CD4-positive, alpha-beta T cell treated with Interleukin-4 for 1 hour (primary cell): ENCODE measurements around the gene STXBP6.
"Not testable (repeated sequence)": the region's sequence is repeated elsewhere in the genome, so short reads cannot be mapped to it uniquely, and the experiment has no call there.

ENCODE experiments used
- DNase-seq, 2 donors: peaks; one replicate each; pipeline ENCODE4 v3.0.0-alpha.2; 2020 to 2022

The STXBP6 gene

DNA sequence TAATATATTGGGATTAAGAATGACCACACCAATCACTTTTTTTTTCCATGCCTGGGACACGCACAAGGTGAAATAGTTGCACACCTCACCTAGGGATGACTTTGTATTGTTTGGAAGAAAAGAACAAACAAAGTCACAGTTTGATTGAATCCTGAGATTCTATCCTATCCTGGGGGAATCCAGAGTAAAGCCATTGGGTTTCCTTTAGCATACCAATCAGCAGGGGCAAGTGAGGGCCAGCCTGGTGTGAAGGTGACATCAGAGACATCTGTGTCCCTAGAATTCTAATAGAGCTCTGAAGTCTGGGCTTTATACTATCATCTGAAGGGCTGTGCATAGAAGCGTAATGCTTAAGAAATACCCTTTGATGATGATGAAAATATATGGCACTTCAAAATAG is 199.9 kb downstream of the STXBP6 start:
- no peak for DNase-seq

GRCh38 chr14:24849471-24849870 is 200.5 kb downstream of the STXBP6 start:
- DNase-seq, result no peak

DNA sequence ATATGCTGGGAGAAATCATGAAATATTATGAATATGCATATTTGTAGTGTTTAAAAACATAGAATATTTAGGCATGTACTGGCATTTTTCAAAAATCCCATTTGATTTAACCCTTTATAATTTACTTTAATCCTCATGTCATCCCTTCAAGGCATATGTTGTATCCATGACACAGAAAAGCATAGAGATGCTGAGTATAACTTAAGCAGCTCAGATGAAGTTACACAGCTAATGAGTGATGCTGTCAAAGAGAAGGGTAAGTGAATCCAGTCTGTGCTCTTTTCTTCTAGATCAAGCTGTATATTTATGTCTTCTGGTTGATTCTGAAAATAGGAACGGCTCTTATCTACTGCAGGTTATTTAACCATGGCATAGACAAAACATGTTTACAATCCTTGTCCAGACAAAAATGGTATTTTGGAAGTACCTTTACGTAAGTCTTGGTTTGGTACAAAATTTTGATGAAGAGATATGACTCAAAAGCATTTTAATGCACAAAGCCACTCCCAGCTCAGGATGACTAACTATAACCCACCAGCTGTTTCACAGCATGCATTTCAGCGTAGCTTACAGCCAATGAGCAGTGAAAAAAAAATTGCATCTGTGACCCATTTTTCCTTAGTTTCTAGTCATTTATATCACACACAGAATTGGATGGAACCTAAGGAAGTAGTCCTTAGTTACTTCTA is 201.7 kb downstream of the STXBP6 start:
- DNase-seq, result no peak

GRCh38 chr14:24847568-24848095 is 202.3 kb downstream of the STXBP6 start:
- no peak for DNase-seq

DNA sequence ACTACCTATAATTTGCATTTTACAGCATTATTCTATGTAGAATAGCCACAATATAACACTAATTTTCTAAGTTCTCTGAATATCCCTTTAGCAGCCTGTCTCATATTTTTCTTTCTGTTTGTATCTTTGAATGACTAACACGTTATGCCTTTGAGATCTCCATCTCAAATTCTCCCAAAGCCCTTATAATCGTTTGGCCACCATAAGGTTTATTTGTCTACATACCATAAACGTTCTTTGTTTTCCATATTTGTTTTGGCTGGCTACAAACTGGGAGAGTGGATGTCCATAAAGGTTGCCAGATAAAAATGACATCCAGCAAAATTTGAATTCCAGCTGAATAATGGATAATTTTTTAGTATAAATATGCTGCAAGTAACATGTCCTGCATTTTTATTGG is 203.7 kb downstream of the STXBP6 start:
- DNase-seq, result no peak

DNA sequence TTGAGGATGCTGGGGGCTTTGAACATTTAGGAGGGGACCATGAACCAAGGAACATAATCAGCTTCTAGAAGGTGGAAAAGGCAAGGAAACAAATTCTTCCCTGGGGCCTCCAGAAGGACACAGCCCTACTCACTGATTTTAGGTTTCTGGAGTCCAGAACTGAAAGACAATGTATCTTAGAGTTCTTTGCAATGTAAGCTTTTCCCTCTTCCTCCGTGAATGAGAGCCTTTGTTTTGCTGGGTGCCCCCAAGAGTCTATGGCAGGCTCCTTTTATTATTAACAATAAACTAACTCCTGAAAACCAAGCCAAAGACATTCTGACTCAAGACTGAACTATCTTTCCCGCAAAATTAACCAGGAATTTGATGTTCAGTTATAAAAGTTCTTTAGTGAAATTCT is 204.1 kb downstream of the STXBP6 start:
- no peak for DNase-seq

DNA sequence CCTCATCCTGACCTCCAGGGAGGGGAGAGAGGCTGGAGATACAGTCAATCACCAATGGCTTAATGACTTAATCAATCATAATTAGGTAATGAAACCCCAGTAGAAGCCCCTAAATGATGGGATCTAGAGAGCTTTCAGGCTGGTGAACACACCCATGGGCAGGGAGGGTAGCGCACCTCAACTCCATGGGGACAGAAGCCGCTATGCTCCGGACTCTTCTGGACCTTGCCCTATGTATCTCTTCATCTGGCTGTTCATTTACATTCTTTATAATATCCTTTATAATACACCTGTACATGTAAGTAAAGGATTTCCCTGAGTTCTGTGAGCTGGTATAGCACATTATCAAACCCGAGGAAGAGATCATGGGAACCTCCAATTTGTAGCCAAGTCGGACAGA is 205.9 kb downstream of the STXBP6 start:
- DNase-seq, result no peak

GRCh38 chr14:24843494-24843893 is 206.5 kb downstream of the STXBP6 start:
- DNase-seq, result no peak

- DNase-seq, result no peak
Measured at GRCh38 chr14:24840204-24840893, 209.6 kb downstream of the STXBP6 start.

DNA sequence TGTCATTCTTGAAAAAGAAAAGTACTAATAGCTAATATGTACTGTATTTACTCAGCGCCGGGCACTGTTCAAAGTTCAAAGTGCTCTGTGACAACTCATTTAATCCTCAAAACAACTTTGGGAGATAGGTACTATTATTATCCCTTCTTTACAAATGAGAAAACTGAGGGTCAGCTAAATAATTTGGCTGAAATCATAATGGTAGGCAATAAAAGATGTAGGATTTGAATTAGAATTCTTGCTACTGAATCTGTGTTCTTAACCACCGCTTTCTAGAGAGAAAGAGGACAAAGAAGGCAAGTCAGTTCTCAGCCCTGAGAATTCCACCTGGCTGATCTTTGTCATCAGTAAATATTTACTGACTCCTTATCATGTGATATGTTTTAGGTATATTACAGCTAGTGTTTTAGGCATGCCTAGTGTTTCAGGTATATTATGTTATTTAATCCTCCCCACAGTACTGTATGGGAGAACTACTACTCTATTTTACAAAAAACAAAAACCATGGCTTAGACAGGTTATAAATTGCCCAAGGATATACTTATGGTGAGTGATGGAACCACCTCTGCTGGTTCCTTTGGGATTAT is 210.2 kb downstream of the STXBP6 start:
- DNase-seq, result no peak

- no peak for DNase-seq
Measured at GRCh38 chr14:24838945-24839616, 210.9 kb downstream of the STXBP6 start.

GRCh38 chr14:24837280-24838046 is 212.5 kb downstream of the STXBP6 start:
- no peak for DNase-seq

DNA sequence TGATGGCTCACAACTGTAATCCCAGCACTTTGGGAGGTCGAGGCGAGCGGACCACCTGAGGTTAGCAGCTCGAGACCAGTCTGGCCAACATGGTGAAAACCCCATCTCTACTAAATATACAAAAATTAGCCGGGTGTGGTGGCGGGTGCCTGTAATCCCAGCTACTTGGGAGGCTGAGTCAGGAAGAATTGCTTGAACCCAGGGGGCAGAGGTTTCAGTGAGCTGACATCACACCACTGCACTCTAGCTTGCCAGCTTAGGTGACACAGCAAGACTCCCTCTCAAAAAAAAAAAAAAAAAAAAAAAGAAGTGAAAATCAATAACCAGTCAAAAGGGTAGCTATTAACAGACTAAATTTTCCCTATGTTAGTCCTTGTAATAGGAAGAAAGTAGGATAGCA is 213.6 kb downstream of the STXBP6 start:
- DNase-seq, result not testable (repeated sequence)

DNA sequence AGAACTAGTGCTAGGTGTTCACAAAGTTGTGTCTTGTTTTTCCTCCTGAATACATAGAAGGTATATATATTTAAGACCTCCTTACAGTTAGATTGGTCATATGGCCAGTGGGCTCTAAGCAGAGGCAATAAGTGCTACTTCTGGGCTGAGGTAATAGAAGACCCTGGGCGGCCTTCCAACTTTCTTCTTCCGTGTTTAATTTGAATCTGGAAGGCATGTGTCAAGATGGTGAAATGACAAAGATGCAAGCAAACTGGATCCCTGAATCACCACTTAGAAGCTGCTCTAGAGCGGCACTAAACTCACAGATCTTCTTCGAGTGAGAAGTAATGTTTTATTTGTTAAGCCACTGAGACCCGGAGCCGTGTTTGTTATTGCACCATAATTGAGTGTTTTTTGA is 215.0 kb downstream of the STXBP6 start:
- no peak for DNase-seq

DNA sequence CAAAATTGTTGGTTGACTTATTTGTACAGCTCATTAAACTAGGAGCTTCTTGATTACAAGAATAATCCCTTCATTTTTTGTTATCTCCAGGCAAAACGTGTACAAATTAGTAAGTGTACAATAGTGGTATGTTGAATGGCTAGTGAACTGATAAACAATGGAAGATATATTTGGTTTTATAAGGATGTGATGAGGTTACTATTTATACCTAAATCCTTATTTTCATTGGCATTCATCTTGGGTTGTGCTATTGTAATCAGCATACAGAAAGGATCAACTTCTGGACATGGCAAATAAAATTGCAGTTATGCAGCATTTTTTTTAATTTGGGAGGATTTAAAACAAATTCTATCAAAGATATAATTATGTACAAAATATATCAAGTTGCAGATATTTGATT is 216.6 kb downstream of the STXBP6 start:
- no peak for DNase-seq

- no peak for DNase-seq
Measured at GRCh38 chr14:24831677-24832076, 218.3 kb downstream of the STXBP6 start.

- DNase-seq, result no peak
Measured at GRCh38 chr14:24829862-24830261, 220.1 kb downstream of the STXBP6 start.

GRCh38 chr14:24828486-24828885 is 221.5 kb downstream of the STXBP6 start:
- DNase-seq, result no peak

- DNase-seq, result no peak
Measured at GRCh38 chr14:24826390-24826789, 223.6 kb downstream of the STXBP6 start.

DNA sequence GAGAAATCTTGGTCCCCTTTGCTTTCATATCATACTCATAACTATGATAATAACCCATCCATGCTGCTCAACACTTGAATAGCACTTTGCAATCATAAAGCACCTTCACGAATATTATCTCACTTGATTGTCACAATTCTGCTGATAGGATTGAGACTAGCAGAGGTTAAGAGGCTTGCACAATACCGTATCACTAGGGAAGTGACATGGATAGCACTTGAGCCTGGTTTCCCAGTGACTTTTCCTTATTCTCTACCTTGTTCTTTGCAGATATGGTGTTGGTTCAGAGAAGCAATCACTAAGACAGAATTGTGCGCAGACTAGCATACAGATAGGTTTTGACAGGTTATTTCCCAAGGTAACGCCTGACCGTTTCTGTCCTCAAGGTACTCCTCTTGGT is 229.3 kb downstream of the STXBP6 start:
- no peak for DNase-seq

- DNase-seq, result no peak
Measured at GRCh38 chr14:24818823-24819341, 231.1 kb downstream of the STXBP6 start.

- DNase-seq, result no peak
Measured at GRCh38 chr14:24818058-24818822, 231.7 kb downstream of the STXBP6 start.
